ENCODE measurements around the gene INSRR. TPM values are rescaled to one million over a fixed set of nuclear protein-coding genes. Genes with fewer than 3 reads are reported as not detected.

Gene INSRR
- total RNA-seq, 2 donors from 2014 or later: 0.05 to 0.12 TPM

DNA sequence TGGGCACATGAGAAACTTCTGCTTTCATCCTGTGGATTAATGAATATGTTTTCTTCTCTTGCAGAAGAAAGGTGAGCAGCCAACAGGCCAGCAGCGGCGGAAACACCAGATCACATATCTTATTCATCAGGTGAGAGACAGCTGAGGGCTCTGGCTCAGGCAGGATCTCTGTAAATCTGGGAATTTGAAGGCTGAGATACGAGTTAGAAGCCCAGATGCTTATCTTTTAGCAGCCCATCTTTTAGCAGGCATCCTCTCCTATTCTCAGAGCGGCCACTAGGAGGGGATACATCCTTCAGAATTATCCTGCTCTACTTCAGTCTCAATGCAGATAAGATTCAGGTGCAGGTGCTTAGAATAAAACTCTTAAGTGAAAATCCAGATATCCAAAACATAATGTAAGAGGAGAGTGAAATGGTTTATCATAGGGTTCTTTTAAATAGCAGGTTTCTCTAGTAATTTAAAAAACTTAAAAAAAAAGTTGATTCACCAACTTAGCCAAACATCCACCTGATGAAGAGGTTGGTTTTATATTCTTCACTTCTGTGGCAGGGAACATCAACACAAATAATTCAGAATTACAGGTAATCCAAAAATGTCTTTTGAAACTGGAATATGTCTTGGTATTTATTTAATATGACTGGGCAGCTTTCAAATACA is 61.6 kb downstream of the INSRR start:
- no peak for DNase-seq
- ATAC-seq: peak in 1 of 2 donors; percentile 40
- intact Hi-C loops (cut with DNase I): no loop called here

DNA sequence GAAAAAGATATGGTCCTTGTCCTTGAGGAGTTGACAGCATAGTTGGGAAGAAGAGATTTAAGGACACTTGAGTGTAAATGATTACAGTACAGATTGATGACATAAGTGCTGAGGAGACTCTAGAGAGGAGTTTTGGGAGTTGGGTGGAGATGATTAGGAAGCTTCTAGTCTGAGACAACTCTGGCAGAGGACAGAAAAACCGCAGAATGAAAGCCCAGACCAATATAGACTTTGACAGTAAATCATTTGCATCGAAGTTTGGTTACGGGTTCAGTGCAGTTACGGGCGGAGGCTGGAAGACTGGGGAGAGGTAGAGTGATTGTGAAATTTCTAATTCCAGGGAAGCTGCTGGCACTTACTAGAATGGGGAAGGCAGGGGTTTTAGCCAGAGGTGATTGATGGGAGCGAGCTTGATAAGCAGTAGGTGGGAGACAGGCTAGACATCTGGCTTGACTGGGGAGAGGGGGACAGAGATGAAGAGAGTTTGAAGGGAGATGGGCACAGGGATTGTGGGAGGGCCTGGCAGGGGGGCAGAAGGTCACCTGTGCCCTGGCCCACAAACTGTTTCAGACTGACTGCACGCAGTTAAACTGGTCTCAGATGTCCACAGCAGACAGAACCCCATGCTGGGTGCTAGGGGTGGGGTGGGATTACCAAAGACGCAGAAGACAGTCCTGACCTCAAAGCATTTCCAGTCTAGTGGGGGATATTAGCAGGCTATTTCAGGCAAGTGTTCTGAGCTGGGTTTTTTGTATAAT is 62.4 kb downstream of the INSRR start:
- intact Hi-C loops (cut with DNase I): no loop called here
- ATAC-seq: peak in 1 of 2 donors; percentile 25
- no peak for DNase-seq

DNA sequence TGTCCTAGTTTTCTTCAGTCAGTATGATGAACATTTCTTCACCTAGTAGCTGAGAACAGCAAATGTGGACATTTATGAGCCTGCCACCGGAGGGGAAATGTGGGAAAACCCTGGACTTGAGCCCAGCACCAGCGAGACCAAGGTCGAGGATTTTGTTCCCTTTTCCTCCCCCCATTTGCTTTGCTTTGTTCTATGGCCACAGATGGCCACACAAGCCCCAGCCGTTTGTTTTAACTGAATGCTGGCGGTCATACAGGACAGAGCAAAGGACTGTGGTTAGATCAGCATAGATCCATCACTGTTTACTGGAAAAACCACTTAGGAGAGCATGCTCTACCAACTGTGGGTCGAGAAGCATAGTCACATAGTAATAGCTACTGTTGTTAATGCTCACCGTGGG is 63.1 kb downstream of the INSRR start:
- ATAC-seq: no peak
- DNase-seq: no peak
- intact Hi-C loops (cut with DNase I): no loop called here

DNA sequence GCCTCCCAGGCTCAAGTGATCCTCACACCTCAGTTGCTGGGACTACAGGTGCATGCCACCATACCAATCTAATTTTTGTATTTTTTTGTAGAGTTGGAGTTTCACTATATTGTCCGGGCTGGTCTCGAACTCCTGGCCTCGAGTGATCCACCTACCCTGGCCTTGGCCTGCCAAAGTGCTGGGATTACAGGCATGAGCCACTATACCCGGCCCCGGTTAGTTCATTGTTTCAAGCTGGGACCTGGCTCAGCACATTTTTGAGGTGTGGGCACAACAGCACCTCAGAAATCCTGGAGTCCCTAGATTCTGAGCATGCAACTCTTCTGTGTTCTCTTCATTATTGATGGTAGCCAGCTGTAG is 63.6 kb downstream of the INSRR start:
- intact Hi-C loops (cut with DNase I): no loop called here
- DNase-seq (no peak), ATAC-seq (no peak)

DNA sequence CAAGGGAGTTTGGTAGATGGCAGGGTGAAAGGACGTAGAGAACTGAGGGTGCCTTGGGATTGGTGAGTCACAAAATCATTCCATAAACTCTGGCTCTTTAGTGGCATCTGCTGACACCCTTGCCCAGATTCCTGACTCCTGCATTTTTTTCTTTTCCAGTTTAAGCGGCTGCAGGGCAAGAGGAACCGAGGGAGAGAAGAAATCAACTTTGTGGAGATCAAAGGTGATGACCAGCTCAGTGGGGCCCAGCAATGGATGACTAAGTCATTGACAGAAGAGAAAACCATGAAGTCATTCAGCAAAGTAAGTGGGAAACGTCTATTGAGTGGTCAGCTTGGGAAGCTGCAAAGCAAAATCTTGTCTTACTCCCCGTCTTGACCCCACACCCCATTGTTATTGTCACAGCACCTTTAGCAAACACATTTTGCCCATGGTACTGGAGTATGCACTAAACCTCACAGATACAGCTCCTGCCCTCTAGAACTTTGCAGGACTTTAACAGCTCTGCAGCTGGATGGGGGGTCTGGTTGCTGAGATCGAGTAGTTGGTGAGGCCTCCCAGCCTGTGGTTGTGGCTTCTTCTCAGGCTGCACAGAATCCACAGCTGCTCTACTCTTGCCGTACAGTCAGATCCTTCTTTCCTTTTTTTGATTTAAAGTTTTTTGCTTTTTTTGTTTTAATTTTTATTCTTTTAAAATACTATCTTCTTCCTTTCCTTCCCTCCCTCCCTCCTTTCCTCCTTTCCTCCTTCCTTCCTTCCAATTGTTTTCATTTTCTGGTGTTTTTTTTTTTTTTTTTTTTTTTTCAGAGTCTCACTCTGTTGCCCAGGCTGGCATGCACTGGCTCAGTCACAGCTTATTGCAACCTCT is 64.2 kb downstream of the INSRR start:
- intact Hi-C loops (cut with DNase I): no loop called here
- DNase-seq (no peak), ATAC-seq (no peak)

Other genes with a start within 250 kb of the INSRR start
- gene HAPLN2, start 239.7 kb downstream of the INSRR start, total RNA-seq: 1 to 10 TPM; 1.3 to 1.9 TPM
- gene BCAN, start 217.0 kb downstream of the INSRR start, total RNA-seq: under 1 TPM; 0.29 to 0.47 TPM
- gene NES, start 181.7 kb downstream of the INSRR start, total RNA-seq: 100 to 1,000 TPM; 224 to 240 TPM
- 1 to 10 TPM; 1.5 TPM for gene CRABP2, start 153.5 kb downstream of the INSRR start, total RNA-seq
- 10 to 100 TPM; 14.6 to 20.5 TPM for gene METTL25B, start 130.6 kb downstream of the INSRR start, total RNA-seq
- 10 to 100 TPM; 15.7 to 18.6 TPM for gene ISG20L2, start 130.4 kb downstream of the INSRR start, total RNA-seq
- gene MRPL24, start 118.0 kb downstream of the INSRR start, total RNA-seq: 10 to 100 TPM; 62.9 to 74.0 TPM
- gene HDGF, start 107.4 kb downstream of the INSRR start, total RNA-seq: 100 to 1,000 TPM; 139 to 156 TPM
- 10 to 100 TPM; 32.0 to 46.2 TPM for gene PRCC, start 91.6 kb downstream of the INSRR start, total RNA-seq
- 1 to 10 TPM; 1.1 to 2.8 TPM for gene SH2D2A, start 42.3 kb downstream of the INSRR start, total RNA-seq
- 1 to 10 TPM; 2.1 to 2.5 TPM for gene NTRK1, start 1.7 kb upstream of the INSRR start, total RNA-seq
- 10 to 100 TPM in 1 of 2 donors, 1 to 10 TPM in 1; 7.2 to 10.4 TPM for gene PEAR1, start 34.6 kb upstream of the INSRR start, total RNA-seq
- not detected for gene LRRC71, start 61.5 kb upstream of the INSRR start, total RNA-seq
- gene ARHGEF11, start 186.6 kb upstream of the INSRR start, total RNA-seq: 10 to 100 TPM; 25.4 to 27.0 TPM
- not detected for gene ETV3L, start 240.7 kb upstream of the INSRR start, total RNA-seq

Measured in left cardiac atrium (tissue), 4 donors.